ENCODE measurements around the gene LEPR.

DNA sequence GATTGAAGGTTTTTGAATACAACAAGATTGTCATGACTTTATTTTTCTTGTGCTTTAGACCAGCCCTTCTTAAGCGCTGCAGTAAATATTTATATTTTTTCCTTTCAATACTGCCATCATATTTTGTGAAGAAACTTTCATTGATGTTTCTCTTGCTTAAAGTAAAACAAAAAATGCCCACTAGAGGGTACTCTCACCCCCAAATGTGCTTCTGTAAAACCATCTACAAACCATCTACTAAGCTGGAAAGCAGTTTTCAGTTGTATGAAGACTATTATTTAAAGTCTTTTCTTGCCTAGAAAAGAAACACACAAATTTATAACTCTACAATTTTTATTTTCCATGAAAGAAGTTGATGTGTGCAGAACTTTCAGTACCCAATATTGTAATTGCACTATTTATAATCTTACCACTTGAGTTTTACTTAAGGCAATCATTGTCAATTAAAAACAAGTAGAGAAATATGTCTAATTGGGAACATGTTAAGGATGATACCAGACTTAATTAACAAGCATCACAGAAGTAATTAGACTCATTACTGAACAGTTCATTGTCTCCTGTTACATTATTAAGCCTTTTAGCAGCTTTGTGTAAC is 10.7 kb downstream of the LEPR start:
- TF ChIP-seq POLR2A (IDR thresholded peaks at IDR 0.05; ENCODE audit: low read length) (no peak), RAD21 (conservative IDR thresholded peaks at IDR 0.05 in 1 of 2, IDR thresholded peaks at IDR 0.05 in 1 of 2) (peak; percentile 47 to 49), HOXB5 (CRISPR knock-in tag; IDR thresholded peaks at IDR 0.05) (no peak), SMC3 (IDR thresholded peaks at IDR 0.05) (peak; percentile 42; the same call in 2 of the 3 replicates), HOXA7 (CRISPR knock-in tag; IDR thresholded peaks at IDR 0.05) (no peak), ZC3H11A (IDR thresholded peaks at IDR 0.05) (no peak), NPAS2 (CRISPR knock-in tag; IDR thresholded peaks at IDR 0.05; ENCODE audit: borderline replicate concordance) (no peak), EP300 (IDR thresholded peaks at IDR 0.05) (no peak), HDAC2 (IDR thresholded peaks at IDR 0.05) (no peak)
- TF ChIP-seq, protein P1, sequence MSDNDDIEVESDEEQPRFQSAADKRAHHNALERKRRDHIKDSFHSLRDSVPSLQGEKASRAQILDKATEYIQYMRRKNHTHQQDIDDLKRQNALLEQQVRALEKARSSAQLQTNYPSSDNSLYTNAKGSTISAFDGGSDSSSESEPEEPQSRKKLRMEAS (IDR thresholded peaks at IDR 0.05) = no peak
- TF ChIP-seq, protein P2, sequence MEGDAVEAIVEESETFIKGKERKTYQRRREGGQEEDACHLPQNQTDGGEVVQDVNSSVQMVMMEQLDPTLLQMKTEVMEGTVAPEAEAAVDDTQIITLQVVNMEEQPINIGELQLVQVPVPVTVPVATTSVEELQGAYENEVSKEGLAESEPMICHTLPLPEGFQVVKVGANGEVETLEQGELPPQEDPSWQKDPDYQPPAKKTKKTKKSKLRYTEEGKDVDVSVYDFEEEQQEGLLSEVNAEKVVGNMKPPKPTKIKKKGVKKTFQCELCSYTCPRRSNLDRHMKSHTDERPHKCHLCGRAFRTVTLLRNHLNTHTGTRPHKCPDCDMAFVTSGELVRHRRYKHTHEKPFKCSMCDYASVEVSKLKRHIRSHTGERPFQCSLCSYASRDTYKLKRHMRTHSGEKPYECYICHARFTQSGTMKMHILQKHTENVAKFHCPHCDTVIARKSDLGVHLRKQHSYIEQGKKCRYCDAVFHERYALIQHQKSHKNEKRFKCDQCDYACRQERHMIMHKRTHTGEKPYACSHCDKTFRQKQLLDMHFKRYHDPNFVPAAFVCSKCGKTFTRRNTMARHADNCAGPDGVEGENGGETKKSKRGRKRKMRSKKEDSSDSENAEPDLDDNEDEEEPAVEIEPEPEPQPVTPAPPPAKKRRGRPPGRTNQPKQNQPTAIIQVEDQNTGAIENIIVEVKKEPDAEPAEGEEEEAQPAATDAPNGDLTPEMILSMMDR (IDR thresholded peaks at IDR 0.05) = peak; percentile 56
- TF ChIP-seq, protein P3, sequence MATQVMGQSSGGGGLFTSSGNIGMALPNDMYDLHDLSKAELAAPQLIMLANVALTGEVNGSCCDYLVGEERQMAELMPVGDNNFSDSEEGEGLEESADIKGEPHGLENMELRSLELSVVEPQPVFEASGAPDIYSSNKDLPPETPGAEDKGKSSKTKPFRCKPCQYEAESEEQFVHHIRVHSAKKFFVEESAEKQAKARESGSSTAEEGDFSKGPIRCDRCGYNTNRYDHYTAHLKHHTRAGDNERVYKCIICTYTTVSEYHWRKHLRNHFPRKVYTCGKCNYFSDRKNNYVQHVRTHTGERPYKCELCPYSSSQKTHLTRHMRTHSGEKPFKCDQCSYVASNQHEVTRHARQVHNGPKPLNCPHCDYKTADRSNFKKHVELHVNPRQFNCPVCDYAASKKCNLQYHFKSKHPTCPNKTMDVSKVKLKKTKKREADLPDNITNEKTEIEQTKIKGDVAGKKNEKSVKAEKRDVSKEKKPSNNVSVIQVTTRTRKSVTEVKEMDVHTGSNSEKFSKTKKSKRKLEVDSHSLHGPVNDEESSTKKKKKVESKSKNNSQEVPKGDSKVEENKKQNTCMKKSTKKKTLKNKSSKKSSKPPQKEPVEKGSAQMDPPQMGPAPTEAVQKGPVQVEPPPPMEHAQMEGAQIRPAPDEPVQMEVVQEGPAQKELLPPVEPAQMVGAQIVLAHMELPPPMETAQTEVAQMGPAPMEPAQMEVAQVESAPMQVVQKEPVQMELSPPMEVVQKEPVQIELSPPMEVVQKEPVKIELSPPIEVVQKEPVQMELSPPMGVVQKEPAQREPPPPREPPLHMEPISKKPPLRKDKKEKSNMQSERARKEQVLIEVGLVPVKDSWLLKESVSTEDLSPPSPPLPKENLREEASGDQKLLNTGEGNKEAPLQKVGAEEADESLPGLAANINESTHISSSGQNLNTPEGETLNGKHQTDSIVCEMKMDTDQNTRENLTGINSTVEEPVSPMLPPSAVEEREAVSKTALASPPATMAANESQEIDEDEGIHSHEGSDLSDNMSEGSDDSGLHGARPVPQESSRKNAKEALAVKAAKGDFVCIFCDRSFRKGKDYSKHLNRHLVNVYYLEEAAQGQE (IDR thresholded peaks at IDR 0.05) = no peak
- TF ChIP-seq, protein P4, sequence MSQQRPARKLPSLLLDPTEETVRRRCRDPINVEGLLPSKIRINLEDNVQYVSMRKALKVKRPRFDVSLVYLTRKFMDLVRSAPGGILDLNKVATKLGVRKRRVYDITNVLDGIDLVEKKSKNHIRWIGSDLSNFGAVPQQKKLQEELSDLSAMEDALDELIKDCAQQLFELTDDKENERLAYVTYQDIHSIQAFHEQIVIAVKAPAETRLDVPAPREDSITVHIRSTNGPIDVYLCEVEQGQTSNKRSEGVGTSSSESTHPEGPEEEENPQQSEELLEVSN (IDR thresholded peaks at IDR 0.05; ENCODE audit: borderline replicate concordance, low read depth) = no peak

Data from A549 (cell line).